ENCODE results near the gene KREMEN1. TPM values are rescaled to one million over a fixed set of nuclear protein-coding genes. Genes with fewer than 3 reads are reported as not detected.

The KREMEN1 gene
- total RNA-seq, 4 donors from 2014 or later = 7.5 to 35.8 (median 15.4) TPM

DNA sequence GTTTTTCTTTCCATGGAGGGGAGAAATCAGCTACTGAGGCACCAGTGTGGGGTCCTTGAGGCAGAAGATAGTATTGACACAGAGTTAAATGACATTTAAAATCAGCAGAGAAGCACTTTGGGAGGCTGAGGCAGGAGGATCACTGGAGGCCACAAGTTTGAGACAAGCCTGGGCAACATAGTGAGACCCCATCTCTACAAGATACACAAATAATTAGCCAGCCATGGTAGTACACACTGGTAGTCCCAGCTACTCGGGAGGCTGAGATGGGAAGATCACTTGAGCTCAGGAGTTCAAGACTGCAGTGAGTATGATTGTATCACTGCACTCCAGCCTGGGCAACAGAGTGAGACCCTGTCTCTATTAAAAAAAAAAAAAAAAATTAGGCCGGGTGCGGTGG lies 38.1 kb downstream of the KREMEN1 start:
- no peaks in the 10 kb centered on the region for H3K36me3 ChIP-seq
- in situ Hi-C loops (cut with MboI; ENCODE audit: low sequenced_read_pairs in 4 of 4) = no loop called here
- TF ChIP-seq POLR2A (IDR thresholded peaks at IDR 0.05) (no peak), CTCF (IDR thresholded peaks at IDR 0.05 in 4 of 5, conservative IDR thresholded peaks at IDR 0.05 in 1 of 5) (no peak)
- H3K27ac ChIP-seq = no peak overlapping the region
- DNase-seq (no peak), ATAC-seq (no peak)
- peaks cover 0 to 4% of the 10 kb centered on the region in 2 donors for H3K4me1 ChIP-seq
- no peaks in the 10 kb centered on the region for H3K9me3 ChIP-seq
- H3K4me3 ChIP-seq = no peak overlapping the region
- intact Hi-C loops (cut with DNase I; ENCODE audit: low total_unique reads) = no loop called here
- H3K27me3 ChIP-seq = no peaks in the 10 kb centered on the region

- no peak for TF ChIP-seq CTCF (IDR thresholded peaks at IDR 0.05 in 4 of 5, conservative IDR thresholded peaks at IDR 0.05 in 1 of 5)
- TF ChIP-seq POLR2A (IDR thresholded peaks at IDR 0.05) = no peak
- no peaks in the 10 kb centered on the region for H3K27me3 ChIP-seq
- no peak overlapping the region for H3K4me3 ChIP-seq
- ATAC-seq (no peak), DNase-seq (no peak)
- in situ Hi-C loops (cut with MboI; ENCODE audit: low sequenced_read_pairs in 4 of 4) = no loop called here
- no peak overlapping the region for H3K27ac ChIP-seq
- H3K9me3 ChIP-seq = no peaks in the 10 kb centered on the region
- H3K36me3 ChIP-seq = no peaks in the 10 kb centered on the region
- intact Hi-C loops (cut with DNase I; ENCODE audit: low total_unique reads) = no loop called here
- peaks cover 0 to 4% of the 10 kb centered on the region in 2 donors for H3K4me1 ChIP-seq
These were observed 39.3 kb downstream of the KREMEN1 start for GRCh38 chr22:29112121-29112520.

- H3K9me3 ChIP-seq = no peaks in the 10 kb centered on the region
- no peak for ATAC-seq
- no peaks in the 10 kb centered on the region for H3K27me3 ChIP-seq
- TF ChIP-seq CTCF (IDR thresholded peaks at IDR 0.05 in 4 of 5, conservative IDR thresholded peaks at IDR 0.05 in 1 of 5) = no peak
- TF ChIP-seq POLR2A (IDR thresholded peaks at IDR 0.05) = no peak
- intact Hi-C loops (cut with DNase I; ENCODE audit: low total_unique reads) (no loop called here), in situ Hi-C loops (cut with MboI; ENCODE audit: low sequenced_read_pairs in 4 of 4) (no loop called here)
- H3K36me3 ChIP-seq = no peaks in the 10 kb centered on the region
- H3K4me3 ChIP-seq = no peak overlapping the region
- peaks cover 0 to 4% of the 10 kb centered on the region in 2 donors for H3K4me1 ChIP-seq
- no peak overlapping the region for H3K27ac ChIP-seq
- no peak for DNase-seq
These were observed 39.8 kb downstream of the KREMEN1 start for GRCh38 chr22:29112681-29113080.

DNA sequence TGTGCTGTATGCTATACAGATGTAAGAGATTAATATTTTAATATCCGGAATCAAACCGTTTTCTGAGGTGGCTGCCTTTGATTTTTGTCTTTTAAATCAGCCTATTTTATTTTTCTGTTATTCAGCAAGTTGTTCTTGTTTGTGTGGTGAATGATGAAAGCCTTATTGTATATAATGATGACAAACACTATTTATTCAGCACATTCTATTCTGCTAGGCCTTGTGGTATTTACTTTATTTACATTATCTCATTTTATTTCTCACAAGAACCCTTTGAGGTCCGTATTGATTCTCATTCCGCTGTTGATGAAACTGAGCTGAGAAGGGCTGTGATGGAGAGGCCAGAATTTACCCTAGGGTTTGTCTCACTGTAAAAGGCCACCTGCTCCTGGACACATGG lies 40.5 kb downstream of the KREMEN1 start:
- Histone ChIP-seq H3K4me3 (no peak overlapping the region), H3K36me3 (no peaks in the 10 kb centered on the region), H3K9me3 (no peaks in the 10 kb centered on the region), H3K4me1 (peaks cover 0 to 4% of the 10 kb centered on the region in 2 donors), H3K27me3 (no peaks in the 10 kb centered on the region), H3K27ac (no peak overlapping the region)
- no peak for DNase-seq
- ATAC-seq = no peak
- in situ Hi-C loops (cut with MboI; ENCODE audit: low sequenced_read_pairs in 4 of 4) (no loop called here), intact Hi-C loops (cut with DNase I; ENCODE audit: low total_unique reads) (no loop called here)
- TF ChIP-seq POLR2A (IDR thresholded peaks at IDR 0.05) (no peak), CTCF (IDR thresholded peaks at IDR 0.05 in 4 of 5, conservative IDR thresholded peaks at IDR 0.05 in 1 of 5) (no peak)

DNA sequence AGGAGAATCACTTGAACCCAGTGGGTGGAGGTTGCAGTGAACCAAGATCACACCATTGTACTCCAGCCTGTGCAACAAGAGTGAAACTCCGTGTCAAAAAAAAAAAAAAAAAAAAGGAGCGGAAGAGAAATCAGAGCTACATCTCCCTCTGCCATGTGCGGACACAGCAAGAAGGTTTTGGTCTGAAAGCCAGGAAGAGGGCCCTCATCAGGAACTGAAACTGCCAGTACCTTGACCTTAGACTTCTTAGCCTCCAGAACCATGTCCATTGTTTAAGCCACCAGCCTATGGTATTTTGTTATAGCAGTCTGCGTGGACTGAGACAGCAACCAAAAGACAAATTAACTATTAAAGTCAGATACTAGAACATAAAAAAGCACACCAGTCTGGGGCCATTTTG lies 41.6 kb downstream of the KREMEN1 start:
- H3K27ac ChIP-seq = no peak overlapping the region
- no peaks in the 10 kb centered on the region for H3K27me3 ChIP-seq
- TF ChIP-seq POLR2A (IDR thresholded peaks at IDR 0.05) (no peak), CTCF (IDR thresholded peaks at IDR 0.05 in 4 of 5, conservative IDR thresholded peaks at IDR 0.05 in 1 of 5) (no peak)
- in situ Hi-C loops (cut with MboI; ENCODE audit: low sequenced_read_pairs in 4 of 4) (no loop called here), intact Hi-C loops (cut with DNase I; ENCODE audit: low total_unique reads) (no loop called here)
- H3K9me3 ChIP-seq = no peaks in the 10 kb centered on the region
- DNase-seq (no peak), ATAC-seq (no peak)
- H3K4me3 ChIP-seq = no peak overlapping the region
- H3K4me1 ChIP-seq = peaks cover 0 to 4% of the 10 kb centered on the region in 2 donors
- no peaks in the 10 kb centered on the region for H3K36me3 ChIP-seq
